HCT116 (cell line): Measurements from ENCODE around the gene ZC3H6. TPM values are rescaled to one million over a fixed set of nuclear protein-coding genes. Genes with fewer than 3 reads are reported as not detected.

Experiments
- ATAC-seq: fragments of 200-7000 bp; cut with Tn5 transposase; 2 replicates; pipeline ENCODE4 v1.9.1; 2020; ENCODE audit warnings: mild to moderate bottlenecking, moderate library complexity
- BruUV-seq: library from RNA; stranded (reverse); fragments of 400-500 nt; replicated peaks from 2 replicates; lab custom pipeline; 2021; lab: Mats Ljungman, UMichigan
- CTCF ChIA-PET: fragments of 300-600 bp; sonication (Branson Sonifier 250); formaldehyde crosslinking; loops from one replicate; lab custom pipeline; 2021; ENCODE audit warnings: antibody characterized with exemption; lab: Charles Lee
- POLR2A ChIA-PET: fragments of 300-600, 350-600 bp; sonication (Branson Sonifier 250); formaldehyde crosslinking; loops from one replicate; lab custom pipeline; 2021; ENCODE audit warnings: antibody characterized with exemption; lab: Charles Lee
- RAD21 ChIA-PET, 2 experiments: fragments of 300-600 bp; sonication (Branson Sonifier 250); formaldehyde crosslinking; loops; one replicate each; lab custom pipeline; 2023; ENCODE audit warnings: low total read pairs in 2 of 2; ENCODE audit not compliant: uncharacterized antibody in 2 of 2, unreplicated experiment in 2 of 2, low non-redundant PET in 1 of 2; lab: Charles Lee
- DNase-seq: peaks from one replicate; pipeline ENCODE4 v3.0.0-alpha.2; 2010; ENCODE audit warnings: low read depth, low spot score
- H2AFZ ChIP-seq: fragments of 200-600 bp; shearing (Covaris generic), sonication (generic); 2 replicates; pipeline ENCODE4 v1.6.1; 2017; ENCODE audit warnings: low read depth, mixed run types, mixed read lengths, antibody characterized with exemption, low read length; ENCODE audit not compliant: poor library complexity, severe bottlenecking
- H3K27ac ChIP-seq: 2 replicates; pipeline ENCODE4 v1.5.1; 2012; ENCODE audit warnings: low read depth, low read length
- H3K27me3 ChIP-seq: fragments of 200-600 bp; sonication (generic); 2 replicates; pipeline ENCODE4 v1.6.1; 2016; ENCODE audit warnings: mixed run types, low read length, mixed read lengths; ENCODE audit not compliant: insufficient read depth
- H3K36me3 ChIP-seq, 2 experiments: fragments of 200-500 bp in 1 of 2; fragments of 200-600 bp in 1 of 2; sonication (Bioruptor generic) in 1 of 2; sonication (generic) in 1 of 2; 2 replicates each; pipeline versions ENCODE4 v1.5.1 to v1.6.1; 2014 to 2016; ENCODE audit warnings: low read length in 2 of 2, inconsistent platforms in 1 of 2, mixed read lengths in 1 of 2, mixed run types in 1 of 2; ENCODE audit not compliant: insufficient read depth in 2 of 2, control insufficient read depth in 1 of 2
- H3K4me1 ChIP-seq, 2 experiments: fragments of 200-600 bp in 1 of 2; sonication (generic) in 1 of 2; 2 replicates each; pipeline versions ENCODE4 v1.5.1 to v1.6.1; 2012 to 2017; ENCODE audit warnings: low read length in 2 of 2, inconsistent platforms in 1 of 2, mild to moderate bottlenecking in 1 of 2, mixed read lengths in 1 of 2, mixed run types in 1 of 2, moderate library complexity in 1 of 2; ENCODE audit not compliant: insufficient read depth in 2 of 2, control insufficient read depth in 1 of 2
- H3K4me2 ChIP-seq: fragments of 200-600 bp; sonication (generic); 2 replicates; pipeline ENCODE4 v1.6.1; 2017; ENCODE audit warnings: mixed run types, low read length, mixed read lengths
- H3K4me3 ChIP-seq, 2 experiments: fragments of 200-600 bp in 1 of 2; sonication (generic) in 1 of 2; replicated peaks in 1 of 2; 2 replicates each; pipeline ENCODE4 v1.5.1; 2011 to 2016; ENCODE audit warnings: low read length in 2 of 2, control low read depth in 1 of 2, low read depth in 1 of 2, mild to moderate bottlenecking in 1 of 2, mixed read lengths in 1 of 2, mixed run types in 1 of 2
- H3K79me2 ChIP-seq: fragments of 200-600 bp; sonication (generic); 2 replicates; pipeline ENCODE4 v1.6.1; 2017; ENCODE audit warnings: mild to moderate bottlenecking, mixed run types, low read length, moderate library complexity, mixed read lengths; ENCODE audit not compliant: insufficient read depth
- H3K9ac ChIP-seq: fragments of 200-600 bp; sonication (generic); 2 replicates; pipeline ENCODE4 v1.6.1; 2016; ENCODE audit warnings: low read length, mixed read lengths
- H3K9me2 ChIP-seq: fragments of 200-600 bp; sonication (generic), shearing (Covaris generic); 2 replicates; pipeline ENCODE4 v1.6.1; 2017; ENCODE audit warnings: mixed run types, mild to moderate bottlenecking, moderate library complexity; ENCODE audit not compliant: insufficient read depth
- H3K9me3 ChIP-seq, 2 experiments: fragments of 200-500 bp in 1 of 2; fragments of 200-600 bp in 1 of 2; sonication (Bioruptor generic) in 1 of 2; sonication (generic) in 1 of 2; 2 replicates each; pipeline ENCODE4 v1.6.1; 2014 to 2017; ENCODE audit warnings: low read length in 2 of 2, mixed read lengths in 2 of 2, inconsistent platforms in 1 of 2, low read depth in 1 of 2, mild to moderate bottlenecking in 1 of 2, mixed run types in 1 of 2, moderate library complexity in 1 of 2; ENCODE audit not compliant: control insufficient read depth in 1 of 2, insufficient read depth in 1 of 2
- H4K20me1 ChIP-seq: fragments of 200-600 bp; sonication (generic), shearing (Covaris generic); 2 replicates; pipeline ENCODE4 v1.6.1; 2017; ENCODE audit warnings: mixed run types, mild to moderate bottlenecking, moderate library complexity; ENCODE audit not compliant: insufficient read depth
- ATF3 ChIP-seq: IDR thresholded peaks from 2 replicates; pipeline ENCODE4 v1.6.1; 2012
- CBX3 ChIP-seq: IDR thresholded peaks from 2 replicates; pipeline ENCODE4 v1.6.1; 2012; ENCODE audit warnings: low read depth
- CTCF ChIP-seq, 3 experiments: fragments of 200-600 bp in 1 of 3; sonication (generic) in 1 of 3; IDR thresholded peaks in 2 of 3; conservative IDR thresholded peaks in 1 of 3; 2 replicates each; pipeline ENCODE4 v1.5.1; 2012 to 2017; ENCODE audit warnings: low read depth in 2 of 3, low read length in 2 of 3, antibody characterized with exemption in 1 of 3, borderline replicate concordance in 1 of 3, control low read depth in 1 of 3, mild to moderate bottlenecking in 1 of 3, mixed read lengths in 1 of 3, mixed run types in 1 of 3, moderate library complexity in 1 of 3; ENCODE audit not compliant: insufficient read depth in 1 of 3
- EGR1 ChIP-seq: IDR thresholded peaks from 2 replicates; pipeline ENCODE4 v1.6.1; 2012; ENCODE audit warnings: low read depth
- ELF1 ChIP-seq: IDR thresholded peaks from 2 replicates; pipeline ENCODE4 v1.6.1; 2012; ENCODE audit warnings: low read depth, borderline replicate concordance
- EZH2 ChIP-seq: fragments of 200-600 bp; sonication (generic); IDR thresholded peaks from 2 replicates; pipeline ENCODE4 v1.6.1; 2017; ENCODE audit warnings: antibody characterized with exemption, mixed run types
- JUND ChIP-seq: IDR thresholded peaks from 2 replicates; pipeline ENCODE4 v1.6.1; 2012
- MAX ChIP-seq: IDR thresholded peaks from 2 replicates; pipeline ENCODE4 v1.6.1; 2012
- POLR2A ChIP-seq: IDR thresholded peaks from 2 replicates; pipeline ENCODE4 v1.7.0; 2011; ENCODE audit warnings: borderline replicate concordance; ENCODE audit not compliant: insufficient read depth, insufficient read length; ENCODE audit errors: extremely low read depth
- RAD21 ChIP-seq: IDR thresholded peaks from 2 replicates; pipeline ENCODE4 v1.6.1; 2012; ENCODE audit warnings: low read depth, mild to moderate bottlenecking
- SIN3A ChIP-seq: IDR thresholded peaks from 2 replicates; pipeline ENCODE4 v1.6.1; 2012; ENCODE audit warnings: low read depth
- SP1 ChIP-seq: IDR thresholded peaks from 2 replicates; pipeline ENCODE4 v1.6.1; 2012; ENCODE audit warnings: low read depth
- SRF ChIP-seq: IDR thresholded peaks from 2 replicates; pipeline ENCODE4 v1.6.1; 2012; ENCODE audit warnings: low read depth
- TCF7L2 ChIP-seq: IDR thresholded peaks from 2 replicates; pipeline ENCODE4 v1.7.0; 2011; ENCODE audit warnings: borderline replicate concordance, inconsistent platforms; ENCODE audit not compliant: insufficient read depth, insufficient read length; ENCODE audit errors: extremely low read depth
- YY1 ChIP-seq: IDR thresholded peaks from 2 replicates; pipeline ENCODE4 v1.6.1; 2011; ENCODE audit warnings: low read length, low read depth, moderate library complexity, mild to moderate bottlenecking; ENCODE audit not compliant: insufficient replicate concordance; ENCODE audit errors: extremely low read depth
- ZBTB33 ChIP-seq: IDR thresholded peaks from 2 replicates; pipeline ENCODE4 v1.6.1; 2011; ENCODE audit warnings: mild to moderate bottlenecking, low read length, moderate library complexity; ENCODE audit not compliant: insufficient replicate concordance; ENCODE audit errors: extremely low read depth
- intact Hi-C: fragments of 100-400 bp; cut with micrococcal nuclease; formaldehyde crosslinking; loops from 2 replicates; pipeline ENCODE4 v1.10.0; 2022
- total RNA-seq: library from RNA; stranded (reverse); gene quantifications from one replicate; pipeline ENCODE4 v1.2.1, GENCODE V29; 2021; ENCODE audit not compliant: unreplicated experiment

Gene ZC3H6
- total RNA-seq, 1 experiment from 2014 or later = 7.0 TPM

GRCh38 chr2:112296407-112296806 lies 21.0 kb downstream of the ZC3H6 start:
- Histone ChIP-seq H3K9ac (no peak overlapping the region), H4K20me1 (no peaks in the 10 kb centered on the region), H3K27me3 (no peaks in the 10 kb centered on the region), H3K79me2 (no peaks in the 10 kb centered on the region), H3K36me3 (no peaks in the 10 kb centered on the region), H3K9me2 (no peaks in the 10 kb centered on the region), H2AFZ (no peak overlapping the region), H3K4me1 (peaks cover 0 to 6% of the 10 kb centered on the region in 2 experiments; a peak in 1 of 4 replicates), H3K9me3 (no peaks in the 10 kb centered on the region), H3K27ac (no peak overlapping the region), H3K4me3 (no peak overlapping the region), H3K4me2 (no peak overlapping the region)
- intact Hi-C loops = no loop called here
- ChIA-PET POLR2A (no interaction called here), CTCF (no interaction called here), RAD21 (no interaction called here)
- DNase-seq (no peak), ATAC-seq (no peak)
- BruUV-seq = no TSS peak
- TF ChIP-seq ZBTB33 (no peak), JUND (no peak), RAD21 (no peak), TCF7L2 (no peak), SIN3A (no peak), YY1 (no peak), EZH2 (no peak), MAX (no peak)

- DNase-seq = no peak
- H3K36me3 ChIP-seq = no peaks in the 10 kb centered on the region
- ChIA-PET POLR2A (no interaction called here), RAD21 (no interaction called here), CTCF (no interaction called here)
- intact Hi-C loops = no loop called here
- no peak overlapping the region for H3K4me3 ChIP-seq
- H3K9ac ChIP-seq = no peak overlapping the region
- peaks cover 0 to 6% of the 10 kb centered on the region in 2 experiments; a peak in 1 of 4 replicates for H3K4me1 ChIP-seq
- H3K9me2 ChIP-seq = no peaks in the 10 kb centered on the region
- no peak overlapping the region for H3K4me2 ChIP-seq
- no peak for ATAC-seq
- H3K9me3 ChIP-seq = no peaks in the 10 kb centered on the region
- BruUV-seq = no TSS peak
- H3K27ac ChIP-seq = no peak overlapping the region
- H2AFZ ChIP-seq = no peak overlapping the region
- H3K27me3 ChIP-seq = no peaks in the 10 kb centered on the region
- H4K20me1 ChIP-seq = no peaks in the 10 kb centered on the region
- no peaks in the 10 kb centered on the region for H3K79me2 ChIP-seq
- TF ChIP-seq SIN3A (no peak), ATF3 (no peak), POLR2A (no peak), SRF (no peak), EGR1 (no peak), ELF1 (no peak), CTCF (IDR thresholded peaks at IDR 0.05 in 2 of 3, conservative IDR thresholded peaks at IDR 0.05 in 1 of 3; ENCODE audit: borderline replicate concordance in 1 of 3, insufficient read depth in 1 of 3, low read depth in 2 of 3, low read length in 2 of 3) (no peak), RAD21 (no peak), MAX (no peak), SP1 (no peak), EZH2 (no peak), TCF7L2 (no peak), CBX3 (no peak)
Measured at GRCh38 chr2:112301171-112301584, 25.8 kb downstream of the ZC3H6 start.
